Skeletal muscle cell (primary cell): ENCODE measurements around the gene COL11A2.
A peak's percentile ranks its signal among the peaks of the same experiment; 100 is the strongest.

ENCODE experiments used
- DNase-seq: peaks from one replicate; pipeline ENCODE4 v3.0.0-alpha.2; 2010; ENCODE audit warnings: low read depth
- H3K4me3 ChIP-seq: 2 replicates; pipeline ENCODE4 v1.5.1; 2011; ENCODE audit warnings: low read depth, mild to moderate bottlenecking, control low read depth, low read length, moderate library complexity

COL11A2 gene

GRCh38 chr6:33128318-33128717 lies 63.9 kb downstream of the COL11A2 start:
- no peak overlapping the region for H3K4me3 ChIP-seq
- no peak for DNase-seq

GRCh38 chr6:33126101-33126714 lies 66.1 kb downstream of the COL11A2 start:
- DNase-seq: no peak

GRCh38 chr6:33124947-33125346 lies 67.3 kb downstream of the COL11A2 start:
- H3K4me3 ChIP-seq: no peak overlapping the region
- DNase-seq: no peak

More at GRCh38 chr6:33126101-33126714, 66.1 kb downstream of the COL11A2 start:
- H3K4me3 ChIP-seq: no peak overlapping the region

- no peak for DNase-seq
- H3K4me3 ChIP-seq: no peak overlapping the region
Observed at GRCh38 chr6:33124525-33124901, 67.8 kb downstream of the COL11A2 start.

GRCh38 chr6:33123732-33124524 lies 68.3 kb downstream of the COL11A2 start:
- DNase-seq: no peak
- no peak overlapping the region for H3K4me3 ChIP-seq

- no peak for DNase-seq
- H3K4me3 ChIP-seq: no peak overlapping the region
Observed at GRCh38 chr6:33123181-33123580, 69.1 kb downstream of the COL11A2 start.

- H3K4me3 ChIP-seq: no peak overlapping the region
Observed at GRCh38 chr6:33120001-33120400, 72.3 kb downstream of the COL11A2 start.

GRCh38 chr6:33118525-33119123 lies 73.6 kb downstream of the COL11A2 start:
- peak; percentile 7 for DNase-seq
- H3K4me3 ChIP-seq: no peak overlapping the region

More at GRCh38 chr6:33120001-33120400, 72.3 kb downstream of the COL11A2 start:
- no peak for DNase-seq

- no peak overlapping the region for H3K4me3 ChIP-seq
- DNase-seq: no peak
Observed at GRCh38 chr6:33117811-33118277, 74.4 kb downstream of the COL11A2 start.

GRCh38 chr6:33116841-33117711 lies 75.2 kb downstream of the COL11A2 start:
- H3K4me3 ChIP-seq: no peak overlapping the region
- no peak for DNase-seq

- no peak for DNase-seq
- H3K4me3 ChIP-seq: no peak overlapping the region
Observed at GRCh38 chr6:33116417-33116816, 75.8 kb downstream of the COL11A2 start.

GRCh38 chr6:33114406-33114805 lies 77.9 kb downstream of the COL11A2 start:
- no peak overlapping the region for H3K4me3 ChIP-seq
- DNase-seq: no peak

- no peak overlapping the region for H3K4me3 ChIP-seq
- DNase-seq: no peak
Observed at GRCh38 chr6:33113755-33114154, 78.5 kb downstream of the COL11A2 start.
